ENCODE data around the gene GTF2H1. TPM values are rescaled to one million over a fixed set of nuclear protein-coding genes. Genes with fewer than 3 reads are reported as not detected.
A peak's percentile ranks its signal among the peaks of the same experiment; 100 is the strongest.
"Not testable (repeated sequence)": the region's sequence is repeated elsewhere in the genome, so short reads cannot be mapped to it uniquely, and the experiment has no call there.

The GTF2H1 gene
- polyA plus RNA-seq, 2 donors: 13.1 to 23.3 TPM

GRCh38 chr11:18392434-18393321 is 70.3 kb downstream of the GTF2H1 start:
- no peaks in the 10 kb centered on the region for H3K36me3 ChIP-seq (ENCODE audit: control insufficient read depth in 2 of 2, insufficient read depth in 2 of 2, low read length in 1 of 2)
- 48 to 62% methylated on average over 4 of the region's 4 CpGs for WGBS, 2 donors
- H3K9me3 ChIP-seq (ENCODE audit: control insufficient read depth in 2 of 2, insufficient read depth in 1 of 2, low read depth in 1 of 2, low read length in 1 of 2): no peaks in the 10 kb centered on the region
- H3K27me3 ChIP-seq (ENCODE audit: control insufficient read depth in 1 of 2, insufficient read depth in 2 of 2, low read length in 2 of 2): no peaks in the 10 kb centered on the region
- H3K27ac ChIP-seq (ENCODE audit: low read depth in 2 of 2, low read length in 1 of 2): peak overlapping the region in 1 of 2 donors; percentile 5
- H3K4me3 ChIP-seq (ENCODE audit: low read depth in 1 of 2, low read length in 2 of 2): no peak overlapping the region
- peaks cover 0 to 2% of the 10 kb centered on the region in 2 donors for H3K4me1 ChIP-seq (ENCODE audit: control insufficient read depth in 2 of 2, insufficient read depth in 2 of 2, low read length in 1 of 2)

- H3K4me3 ChIP-seq (ENCODE audit: low read depth in 1 of 2, low read length in 2 of 2): peak overlapping the region; percentile 76 to 86
- no peaks in the 10 kb centered on the region for H3K36me3 ChIP-seq (ENCODE audit: control insufficient read depth in 2 of 2, insufficient read depth in 2 of 2, low read length in 1 of 2)
- WGBS, 2 donors: 72% methylated on average over 22 of the region's 22 CpGs
These were observed 71.4 kb downstream of the GTF2H1 start for GRCh38 chr11:18393581-18394274.

GRCh38 chr11:18394275-18394927 is 72.0 kb downstream of the GTF2H1 start, which contains the start of gene LDHA:
Gene LDHA (plus strand): TSS chr11:18394563. CDS start chr11:18396843, 2,280 bp downstream.
- Histone ChIP-seq H3K27me3 (ENCODE audit: control insufficient read depth in 1 of 2, insufficient read depth in 2 of 2, low read length in 2 of 2) (no peaks in the 10 kb centered on the region), H3K27ac (ENCODE audit: low read depth in 2 of 2, low read length in 1 of 2) (peak within 1 kb of the TSS; percentile 97 to 99), H3K4me3 (ENCODE audit: low read depth in 1 of 2, low read length in 2 of 2) (peak within 1 kb of the TSS; percentile 76 to 86), H3K36me3 (ENCODE audit: control insufficient read depth in 2 of 2, insufficient read depth in 2 of 2, low read length in 1 of 2) (no peaks in the 10 kb centered on the region), H3K4me1 (ENCODE audit: control insufficient read depth in 2 of 2, insufficient read depth in 2 of 2, low read length in 1 of 2) (peaks cover 0 to 2% of the 10 kb centered on the region in 2 donors), H3K9me3 (ENCODE audit: control insufficient read depth in 2 of 2, insufficient read depth in 1 of 2, low read depth in 1 of 2, low read length in 1 of 2) (no peaks in the 10 kb centered on the region)
- WGBS, 2 donors: 1% methylated on average over 60 of the region's 60 CpGs

More at GRCh38 chr11:18393581-18394274, 71.4 kb downstream of the GTF2H1 start:
- Histone ChIP-seq H3K27me3 (ENCODE audit: control insufficient read depth in 1 of 2, insufficient read depth in 2 of 2, low read length in 2 of 2) (no peaks in the 10 kb centered on the region), H3K27ac (ENCODE audit: low read depth in 2 of 2, low read length in 1 of 2) (peak overlapping the region; percentile 91 to 97), H3K4me1 (ENCODE audit: control insufficient read depth in 2 of 2, insufficient read depth in 2 of 2, low read length in 1 of 2) (peaks cover 0 to 2% of the 10 kb centered on the region in 2 donors), H3K9me3 (ENCODE audit: control insufficient read depth in 2 of 2, insufficient read depth in 1 of 2, low read depth in 1 of 2, low read length in 1 of 2) (no peaks in the 10 kb centered on the region)

DNA sequence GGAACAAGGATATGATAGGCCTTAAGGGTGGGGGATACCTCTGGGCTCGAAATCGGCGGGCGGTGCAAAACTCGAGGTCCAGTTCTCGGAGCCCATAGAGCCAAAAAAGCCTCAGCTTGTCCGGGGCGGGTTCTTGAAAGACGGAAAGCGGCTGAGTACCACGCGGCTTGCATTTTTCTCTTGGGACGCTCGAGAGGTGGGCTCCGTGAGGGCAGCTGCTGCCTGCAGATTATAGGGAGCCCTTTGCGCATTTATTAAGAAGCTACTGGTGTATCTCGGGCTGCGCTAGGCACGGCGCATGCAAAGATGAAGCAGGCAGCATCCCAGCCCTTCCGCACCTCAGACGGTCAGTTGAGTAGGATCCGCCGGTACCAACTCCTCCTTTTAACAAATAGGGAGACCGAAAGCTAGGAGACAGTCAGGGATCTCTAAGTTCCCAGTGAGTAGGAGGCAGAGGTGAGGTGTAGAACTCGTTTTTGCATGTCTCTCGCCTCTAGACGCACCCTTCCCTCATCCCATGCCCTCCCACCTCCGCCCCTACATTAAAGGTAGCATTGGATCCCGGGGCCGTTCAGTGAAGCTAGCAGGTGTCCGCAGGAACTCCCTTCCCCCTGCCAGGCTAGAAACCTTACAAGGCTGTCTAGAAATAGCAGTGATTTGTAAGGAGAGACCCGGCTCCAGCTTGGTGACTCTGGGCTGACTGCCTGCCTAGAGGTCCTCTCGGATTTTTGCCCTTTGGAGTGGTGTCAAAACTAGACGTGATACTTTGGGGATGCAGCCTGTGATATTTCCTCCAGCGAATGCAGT is 72.8 kb downstream of the GTF2H1 start:
- Histone ChIP-seq H3K27me3 (ENCODE audit: control insufficient read depth in 1 of 2, insufficient read depth in 2 of 2, low read length in 2 of 2) (no peaks in the 10 kb centered on the region), H3K4me1 (ENCODE audit: control insufficient read depth in 2 of 2, insufficient read depth in 2 of 2, low read length in 1 of 2) (peaks cover 0 to 2% of the 10 kb centered on the region in 2 donors), H3K27ac (ENCODE audit: low read depth in 2 of 2, low read length in 1 of 2) (peak overlapping the region; percentile 97 to 99), H3K9me3 (ENCODE audit: control insufficient read depth in 2 of 2, insufficient read depth in 1 of 2, low read depth in 1 of 2, low read length in 1 of 2) (no peaks in the 10 kb centered on the region), H3K36me3 (ENCODE audit: control insufficient read depth in 2 of 2, insufficient read depth in 2 of 2, low read length in 1 of 2) (peaks cover 3 to 5% of the 10 kb centered on the region in 2 donors), H3K4me3 (ENCODE audit: low read depth in 1 of 2, low read length in 2 of 2) (peak overlapping the region; percentile 76 to 86)
- WGBS, 2 donors: 1 to 2% methylated on average over 36 of the region's 36 CpGs

DNA sequence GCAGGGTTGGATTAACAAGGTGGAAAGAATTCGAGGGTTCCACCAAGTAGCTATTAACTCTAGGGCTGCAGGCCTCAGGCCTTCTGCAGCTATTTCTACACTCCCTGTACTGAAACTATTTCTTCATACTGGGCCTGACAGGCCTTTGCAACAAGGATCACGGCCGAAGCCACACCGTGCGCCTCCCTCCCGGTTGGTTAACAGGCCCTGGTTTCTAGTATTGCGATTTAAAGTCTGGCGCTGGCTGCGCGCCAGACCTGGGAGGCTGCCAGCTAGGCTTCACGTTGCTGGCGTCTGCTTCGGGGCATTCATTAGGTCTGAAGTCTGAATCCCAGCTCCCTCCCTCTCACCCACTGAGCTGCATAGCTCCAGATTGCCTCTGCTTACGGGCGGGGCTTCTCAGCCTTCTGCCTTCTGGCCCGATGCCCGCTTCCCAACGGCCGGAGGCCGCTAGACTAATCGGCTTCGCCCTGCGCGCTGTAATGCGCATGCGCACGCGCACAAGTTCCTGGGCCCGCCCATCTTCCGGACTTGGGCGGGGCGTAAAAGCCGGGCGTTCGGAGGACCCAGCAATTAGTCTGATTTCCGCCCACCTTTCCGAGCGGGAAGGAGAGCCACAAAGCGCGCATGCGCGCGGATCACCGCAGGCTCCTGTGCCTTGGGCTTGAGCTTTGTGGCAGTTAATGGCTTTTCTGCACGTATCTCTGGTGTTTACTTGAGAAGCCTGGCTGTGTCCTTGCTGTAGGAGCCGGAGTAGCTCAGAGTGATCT is 73.6 kb downstream of the GTF2H1 start:
- 0 to 1% methylated on average over 46 of the region's 46 CpGs for WGBS, 2 donors
- Histone ChIP-seq H3K9me3 (ENCODE audit: control insufficient read depth in 2 of 2, insufficient read depth in 1 of 2, low read depth in 1 of 2, low read length in 1 of 2) (no peaks in the 10 kb centered on the region), H3K27ac (ENCODE audit: low read depth in 2 of 2, low read length in 1 of 2) (peak overlapping the region; percentile 97 to 99), H3K4me1 (ENCODE audit: control insufficient read depth in 2 of 2, insufficient read depth in 2 of 2, low read length in 1 of 2) (peaks cover 0 to 2% of the 10 kb centered on the region in 2 donors), H3K27me3 (ENCODE audit: control insufficient read depth in 1 of 2, insufficient read depth in 2 of 2, low read length in 2 of 2) (no peaks in the 10 kb centered on the region), H3K36me3 (ENCODE audit: control insufficient read depth in 2 of 2, insufficient read depth in 2 of 2, low read length in 1 of 2) (peaks cover 3 to 7% of the 10 kb centered on the region in 2 donors), H3K4me3 (ENCODE audit: low read depth in 1 of 2, low read length in 2 of 2) (peak overlapping the region; percentile 76 to 86)

DNA sequence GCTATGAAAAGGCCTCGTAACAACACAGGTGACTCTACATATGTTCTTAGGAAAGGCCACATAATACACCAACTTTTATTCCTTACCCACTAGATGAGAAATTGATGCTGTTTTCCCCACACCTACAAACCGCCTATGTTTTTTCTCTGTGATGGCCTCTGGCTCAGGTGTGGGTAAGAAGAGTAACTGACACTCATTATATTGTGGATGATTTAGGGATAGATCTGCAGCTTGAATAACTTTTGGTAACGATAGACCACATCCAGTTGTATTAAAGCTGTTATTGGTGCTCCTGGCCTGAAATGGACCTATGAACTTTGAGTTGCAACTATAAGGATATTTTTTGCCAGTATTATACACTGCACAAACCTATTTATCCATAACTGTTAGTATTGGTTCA is 75.6 kb downstream of the GTF2H1 start:
- Histone ChIP-seq H3K4me1 (ENCODE audit: control insufficient read depth in 2 of 2, insufficient read depth in 2 of 2, low read length in 1 of 2) (no peaks in the 10 kb centered on the region), H3K36me3 (ENCODE audit: control insufficient read depth in 2 of 2, insufficient read depth in 2 of 2, low read length in 1 of 2) (peaks cover 3 to 11% of the 10 kb centered on the region in 2 donors), H3K9me3 (ENCODE audit: control insufficient read depth in 2 of 2, insufficient read depth in 1 of 2, low read depth in 1 of 2, low read length in 1 of 2) (no peaks in the 10 kb centered on the region)

GRCh38 chr11:18401077-18401476 is 78.7 kb downstream of the GTF2H1 start:
- not testable (repeated sequence) for H3K9me3 ChIP-seq (ENCODE audit: control insufficient read depth in 2 of 2, insufficient read depth in 1 of 2, low read depth in 1 of 2, low read length in 1 of 2); H3K4me1 ChIP-seq (ENCODE audit: control insufficient read depth in 2 of 2, insufficient read depth in 2 of 2, low read length in 1 of 2); H3K27ac ChIP-seq (ENCODE audit: low read depth in 2 of 2, low read length in 1 of 2); H3K4me3 ChIP-seq (ENCODE audit: low read depth in 1 of 2, low read length in 2 of 2); H3K27me3 ChIP-seq (ENCODE audit: control insufficient read depth in 1 of 2, insufficient read depth in 2 of 2, low read length in 2 of 2)
- peaks cover 3 to 20% of the 10 kb centered on the region in 2 donors for H3K36me3 ChIP-seq (ENCODE audit: control insufficient read depth in 2 of 2, insufficient read depth in 2 of 2, low read length in 1 of 2)
- 94 to 95% methylated on average over 9 of the region's 9 CpGs for WGBS, 2 donors

More for the DNA sequence above, 75.6 kb downstream of the GTF2H1 start:
- WGBS, 2 donors: 96 to 97% methylated on average over 3 of the region's 3 CpGs
- Histone ChIP-seq H3K27me3 (ENCODE audit: control insufficient read depth in 1 of 2, insufficient read depth in 2 of 2, low read length in 2 of 2) (no peaks in the 10 kb centered on the region), H3K27ac (ENCODE audit: low read depth in 2 of 2, low read length in 1 of 2) (no peak overlapping the region), H3K4me3 (ENCODE audit: low read depth in 1 of 2, low read length in 2 of 2) (no peak overlapping the region)

DNA sequence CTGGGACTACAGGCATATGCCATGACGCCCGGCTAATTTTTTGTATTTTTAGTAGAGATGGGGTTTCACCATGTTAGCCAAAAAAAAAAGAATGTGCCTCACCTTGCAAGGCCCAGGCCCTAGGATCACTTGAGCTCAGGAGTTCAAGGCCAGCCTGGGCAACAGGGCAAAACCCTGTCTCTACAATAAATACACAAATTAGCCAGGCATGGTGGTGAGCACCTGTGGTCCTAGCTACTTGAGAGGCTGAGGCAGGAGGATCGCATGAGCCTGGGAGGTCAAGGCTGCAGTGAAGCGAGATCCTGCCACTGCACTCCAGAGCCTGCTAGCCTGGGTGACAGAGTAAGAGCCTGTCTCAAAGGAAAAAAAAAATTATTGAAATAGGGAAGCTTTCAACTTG is 81.7 kb downstream of the GTF2H1 start:
- Histone ChIP-seq H3K27ac (ENCODE audit: low read depth in 2 of 2, low read length in 1 of 2) (no peak overlapping the region), H3K4me3 (ENCODE audit: low read depth in 1 of 2, low read length in 2 of 2) (no peak overlapping the region), H3K27me3 (ENCODE audit: control insufficient read depth in 1 of 2, insufficient read depth in 2 of 2, low read length in 2 of 2) (no peaks in the 10 kb centered on the region), H3K4me1 (ENCODE audit: control insufficient read depth in 2 of 2, insufficient read depth in 2 of 2, low read length in 1 of 2) (no peaks in the 10 kb centered on the region), H3K36me3 (ENCODE audit: control insufficient read depth in 2 of 2, insufficient read depth in 2 of 2, low read length in 1 of 2) (peaks cover 3 to 23% of the 10 kb centered on the region in 2 donors), H3K9me3 (ENCODE audit: control insufficient read depth in 2 of 2, insufficient read depth in 1 of 2, low read depth in 1 of 2, low read length in 1 of 2) (no peaks in the 10 kb centered on the region)
- WGBS, 2 donors: 97 to 98% methylated on average over 4 of the region's 4 CpGs
